NOMO-1 treated with DMSO at 0.1 percent for 48 hours (cell line): ENCODE measurements around the gene PDXK.

ENCODE experiments used
- DNase-seq: peaks from one replicate; lab custom pipeline; 2025; ENCODE audit not compliant: unreplicated experiment; lab: John Stamatoyannopoulos, UW

The PDXK gene

GRCh38 chr21:43779660-43780059, 60.7 kb downstream of the PDXK start:
- DNase-seq: no peak

- DNase-seq: no peak
Measured at GRCh38 chr21:43781846-43782245, 62.9 kb downstream of the PDXK start.

- DNase-seq: no peak
Measured at GRCh38 chr21:43782431-43783097, 63.6 kb downstream of the PDXK start.

GRCh38 chr21:43783098-43783700, 64.3 kb downstream of the PDXK start:
- DNase-seq: no peak

GRCh38 chr21:43785134-43785533, 66.2 kb downstream of the PDXK start:
- DNase-seq: no peak

GRCh38 chr21:43786300-43786806, 67.4 kb downstream of the PDXK start:
- no peak for DNase-seq

GRCh38 chr21:43786807-43787440, 68.0 kb downstream of the PDXK start:
- DNase-seq: no peak

GRCh38 chr21:43789276-43790009, 70.5 kb downstream of the PDXK start, which contains the start of gene RRP1:
RRP1 (plus strand) TSS chr21:43789577; CDS start chr21:43789630, 53 bp downstream.
- DNase-seq: peak; percentile 81

- DNase-seq: no peak
Measured at GRCh38 chr21:43790010-43790524, 71.1 kb downstream of the PDXK start.

- no peak for DNase-seq
Measured at GRCh38 chr21:43792406-43792805, 73.5 kb downstream of the PDXK start.

GRCh38 chr21:43793243-43793642, 74.3 kb downstream of the PDXK start:
- no peak for DNase-seq

GRCh38 chr21:43794311-43794710, 75.4 kb downstream of the PDXK start:
- DNase-seq: no peak

- DNase-seq: no peak
Measured at GRCh38 chr21:43794857-43795256, 75.9 kb downstream of the PDXK start.

- no peak for DNase-seq
Measured at GRCh38 chr21:43797415-43797814, 78.5 kb downstream of the PDXK start.

- no peak for DNase-seq
Measured at GRCh38 chr21:43797925-43798715, 79.2 kb downstream of the PDXK start.

GRCh38 chr21:43799301-43799840, 80.4 kb downstream of the PDXK start:
- no peak for DNase-seq

- no peak for DNase-seq
Measured at GRCh38 chr21:43800124-43800523, 81.2 kb downstream of the PDXK start.

- no peak for DNase-seq
Measured at GRCh38 chr21:43800566-43800965, 81.6 kb downstream of the PDXK start.

- DNase-seq: no peak
Measured at GRCh38 chr21:43801006-43801783, 82.3 kb downstream of the PDXK start.
